Glomerular endothelial cell (primary cell): Measurements from ENCODE around the gene NIPBL. TPM values are rescaled to one million over a fixed set of nuclear protein-coding genes. Genes with fewer than 3 reads are reported as not detected.
"Not testable (repeated sequence)": the region's sequence is repeated elsewhere in the genome, so short reads cannot be mapped to it uniquely, and the experiment has no call there.

ENCODE experiments used
- DNase-seq: peaks from one replicate; pipeline ENCODE4 v3.0.0-alpha.2; 2011; ENCODE audit warnings: low read depth, low spot score; ENCODE audit errors: extremely low read depth
- total RNA-seq: library from RNA; depleted of rRNA; stranded (reverse); fragments of >200 nt; gene quantifications from 2 replicates; pipeline ENCODE4 v1.2.3, GENCODE V29; 2015

The NIPBL gene
- total RNA-seq, 1 donor from 2014 or later = 24.7 TPM

- not testable (repeated sequence) for DNase-seq
Measured at GRCh38 chr5:36901077-36901476, 24.5 kb downstream of the NIPBL start.

- no peak for DNase-seq
Measured at GRCh38 chr5:36901856-36902255, 25.3 kb downstream of the NIPBL start.

- DNase-seq = no peak
Measured at GRCh38 chr5:36902353-36902752, 25.8 kb downstream of the NIPBL start.

- DNase-seq = no peak
Measured at GRCh38 chr5:36904677-36905076, 28.1 kb downstream of the NIPBL start.

- no peak for DNase-seq
Measured at GRCh38 chr5:36908544-36909260, 32.1 kb downstream of the NIPBL start.

- no peak for DNase-seq
Measured at GRCh38 chr5:36915653-36916052, 39.1 kb downstream of the NIPBL start.

- not testable (repeated sequence) for DNase-seq
Measured at GRCh38 chr5:36916614-36917013, 40.0 kb downstream of the NIPBL start.

- DNase-seq = not testable (repeated sequence)
Measured at GRCh38 chr5:36917358-36917757, 40.8 kb downstream of the NIPBL start.

GRCh38 chr5:36919238-36919637 lies 42.7 kb downstream of the NIPBL start:
- no peak for DNase-seq

GRCh38 chr5:36919650-36920049 lies 43.1 kb downstream of the NIPBL start:
- no peak for DNase-seq

GRCh38 chr5:36928947-36929346 lies 52.4 kb downstream of the NIPBL start:
- DNase-seq = no peak

GRCh38 chr5:36929438-36929837 lies 52.9 kb downstream of the NIPBL start:
- DNase-seq = no peak

GRCh38 chr5:36932056-36932455 lies 55.5 kb downstream of the NIPBL start:
- DNase-seq = no peak

GRCh38 chr5:36932699-36933098 lies 56.1 kb downstream of the NIPBL start:
- DNase-seq = no peak

- DNase-seq = no peak
Measured at GRCh38 chr5:36934740-36935356, 58.3 kb downstream of the NIPBL start.

- DNase-seq = no peak
Measured at GRCh38 chr5:36935805-36936204, 59.2 kb downstream of the NIPBL start.

GRCh38 chr5:36936309-36936708 lies 59.7 kb downstream of the NIPBL start:
- no peak for DNase-seq

- no peak for DNase-seq
Measured at GRCh38 chr5:36938129-36938528, 61.6 kb downstream of the NIPBL start.

GRCh38 chr5:36939969-36940858 lies 63.6 kb downstream of the NIPBL start:
- DNase-seq = no peak

GRCh38 chr5:36943584-36943983 lies 67.0 kb downstream of the NIPBL start:
- no peak for DNase-seq

- no peak for DNase-seq
Measured at GRCh38 chr5:36944024-36944423, 67.5 kb downstream of the NIPBL start.
